T1000 (cell line): ENCODE measurements around the gene ASMTL.

ENCODE experiments used
- DNase-seq: peaks from one replicate; lab custom pipeline; 2025; ENCODE audit warnings: mixed read lengths; lab: John Stamatoyannopoulos, UW

Gene ASMTL

GRCh38 chrX:1403228-1403627 lies 49.5 kb downstream of the ASMTL start:
- no peak for DNase-seq

GRCh38 chrX:1401611-1402430 lies 50.9 kb downstream of the ASMTL start:
- no peak for DNase-seq

GRCh38 chrX:1400742-1401471 lies 51.8 kb downstream of the ASMTL start:
- DNase-seq: no peak

- DNase-seq: no peak
Measured at GRCh38 chrX:1400049-1400448, 52.7 kb downstream of the ASMTL start.

- no peak for DNase-seq
Measured at GRCh38 chrX:1398431-1399340, 54.0 kb downstream of the ASMTL start.

- no peak for DNase-seq
Measured at GRCh38 chrX:1397441-1398270, 55.1 kb downstream of the ASMTL start.

- DNase-seq: no peak
Measured at GRCh38 chrX:1397001-1397400, 55.7 kb downstream of the ASMTL start.

GRCh38 chrX:1395646-1396216 lies 57.0 kb downstream of the ASMTL start:
- DNase-seq: no peak

GRCh38 chrX:1394731-1395501 lies 57.8 kb downstream of the ASMTL start:
- no peak for DNase-seq

- DNase-seq: no peak
Measured at GRCh38 chrX:1393871-1394615, 58.7 kb downstream of the ASMTL start.

GRCh38 chrX:1392376-1393068 lies 60.2 kb downstream of the ASMTL start:
- DNase-seq: no peak

GRCh38 chrX:1391707-1392375 lies 60.9 kb downstream of the ASMTL start, which contains the start of gene SLC25A6:
Gene SLC25A6, minus strand, starts transcription at chrX:1392113. Its CDS starts 104 bp downstream, at chrX:1392009.
- DNase-seq: no peak

GRCh38 chrX:1391370-1391706 lies 61.4 kb downstream of the ASMTL start:
- no peak for DNase-seq

GRCh38 chrX:1390621-1391369 lies 61.9 kb downstream of the ASMTL start:
- no peak for DNase-seq

GRCh38 chrX:1389993-1390285 lies 62.8 kb downstream of the ASMTL start:
- DNase-seq: no peak

- no peak for DNase-seq
Measured at GRCh38 chrX:1389181-1389992, 63.3 kb downstream of the ASMTL start.

GRCh38 chrX:1388651-1389050 lies 64.1 kb downstream of the ASMTL start:
- no peak for DNase-seq
